GM21447 (cell line): ENCODE results near the gene ROM1.
"Not testable (repeated sequence)": the region's sequence is repeated elsewhere in the genome, so short reads cannot be mapped to it uniquely, and the experiment has no call there.

Source experiments
- ATAC-seq: cut with Tn5 transposase; IDR thresholded peaks from one replicate; pipeline ENCODE4 v1.9.1; 2021; ENCODE audit not compliant: unreplicated experiment

ROM1 gene

DNA sequence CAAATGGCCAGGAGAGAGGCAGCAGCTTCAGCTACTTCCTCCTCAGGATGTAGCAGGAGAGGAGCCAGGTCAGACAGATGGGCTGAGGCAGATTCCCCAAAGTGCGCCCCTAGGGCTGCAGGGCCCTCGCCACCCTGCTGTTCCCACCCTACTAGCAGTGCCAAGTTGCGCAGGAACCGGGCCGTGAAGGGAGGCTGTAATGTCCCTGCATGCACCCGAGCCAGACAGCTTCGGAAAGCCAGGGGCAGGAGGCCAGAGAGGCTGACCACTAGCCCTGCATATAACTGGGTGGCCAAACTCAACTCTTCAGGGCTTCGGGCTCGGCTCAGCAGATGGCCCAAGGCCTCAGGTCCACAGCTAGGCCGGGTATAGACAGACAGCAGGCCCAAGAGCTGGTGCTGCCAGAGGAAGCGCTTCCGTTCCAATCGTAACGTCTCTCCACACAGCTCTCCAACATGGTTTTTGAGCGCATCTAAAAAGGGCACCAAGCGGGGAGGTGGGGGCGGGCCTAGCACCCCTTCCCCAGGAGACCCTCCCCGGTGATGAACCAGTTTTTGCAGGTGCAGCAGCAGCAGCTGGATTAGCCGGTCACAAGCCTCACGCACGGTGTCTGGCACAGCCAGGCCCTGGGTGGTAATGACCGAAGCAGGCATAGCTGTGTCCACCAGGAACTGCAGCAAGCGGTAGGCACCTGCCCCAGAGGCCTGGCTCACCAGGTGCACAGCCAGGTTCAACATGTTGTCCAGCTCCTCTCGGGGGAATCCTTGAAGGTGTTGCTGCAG lies 35.3 kb downstream of the ROM1 start:
- no peak for ATAC-seq

DNA sequence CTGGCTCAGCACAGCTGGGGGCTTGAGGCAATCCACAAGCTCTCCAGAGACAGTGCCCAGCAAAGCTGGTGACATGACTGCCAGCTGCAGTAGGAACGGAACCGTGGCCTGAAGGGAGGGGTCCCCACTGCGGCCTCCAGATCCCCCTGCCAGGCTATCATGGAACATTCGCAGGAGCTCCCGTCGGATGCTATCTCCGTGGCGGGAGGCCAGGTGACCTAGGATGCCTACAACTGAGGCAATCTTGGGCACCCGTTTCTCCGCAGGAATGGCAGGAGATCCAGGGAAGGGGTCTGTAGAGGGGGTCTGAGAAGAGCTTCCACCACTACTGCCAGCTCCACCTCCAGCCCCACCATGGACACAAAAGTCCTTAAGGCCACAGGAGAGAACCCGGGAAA lies 35.9 kb downstream of the ROM1 start:
- ATAC-seq, result no peak

DNA sequence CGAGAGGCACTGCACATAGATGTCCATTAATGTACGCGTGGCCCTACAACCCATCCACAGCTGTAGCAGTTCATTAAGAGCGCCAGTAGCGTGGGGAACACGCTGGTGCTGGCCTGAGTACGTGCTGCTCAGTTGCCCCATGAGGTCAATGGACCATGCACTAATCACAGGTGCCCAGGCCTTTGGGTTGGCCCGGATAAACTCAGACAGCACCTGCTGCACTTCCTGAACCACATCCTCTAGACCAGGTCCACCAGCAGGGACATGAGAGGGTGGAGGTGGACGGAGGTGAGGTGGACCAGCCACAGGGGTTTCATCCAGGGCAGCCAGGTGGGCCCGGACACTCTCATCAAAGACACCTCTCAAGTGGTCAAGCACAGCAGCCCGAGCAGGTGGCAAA lies 36.4 kb downstream of the ROM1 start:
- no peak for ATAC-seq

DNA sequence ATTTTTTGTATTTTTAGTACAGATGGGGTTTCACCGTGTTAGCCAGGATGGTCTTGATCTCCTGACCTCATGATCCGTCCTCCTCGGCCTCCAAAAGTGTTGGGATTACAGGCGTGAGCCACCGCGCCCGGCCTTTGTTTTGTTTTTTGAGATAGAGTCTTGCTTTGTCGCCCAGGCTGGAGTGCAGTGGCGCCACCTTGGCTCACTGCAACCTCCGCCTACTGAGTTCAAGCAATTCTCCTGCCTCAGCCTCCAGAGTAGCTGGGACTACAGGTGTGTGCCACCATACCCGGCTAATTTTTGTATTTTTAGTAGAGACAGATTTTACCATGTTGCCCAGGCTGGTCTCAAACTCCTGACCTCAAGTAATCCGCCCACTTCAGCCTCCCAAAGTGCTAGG lies 37.2 kb downstream of the ROM1 start:
- ATAC-seq, result not testable (repeated sequence)

DNA sequence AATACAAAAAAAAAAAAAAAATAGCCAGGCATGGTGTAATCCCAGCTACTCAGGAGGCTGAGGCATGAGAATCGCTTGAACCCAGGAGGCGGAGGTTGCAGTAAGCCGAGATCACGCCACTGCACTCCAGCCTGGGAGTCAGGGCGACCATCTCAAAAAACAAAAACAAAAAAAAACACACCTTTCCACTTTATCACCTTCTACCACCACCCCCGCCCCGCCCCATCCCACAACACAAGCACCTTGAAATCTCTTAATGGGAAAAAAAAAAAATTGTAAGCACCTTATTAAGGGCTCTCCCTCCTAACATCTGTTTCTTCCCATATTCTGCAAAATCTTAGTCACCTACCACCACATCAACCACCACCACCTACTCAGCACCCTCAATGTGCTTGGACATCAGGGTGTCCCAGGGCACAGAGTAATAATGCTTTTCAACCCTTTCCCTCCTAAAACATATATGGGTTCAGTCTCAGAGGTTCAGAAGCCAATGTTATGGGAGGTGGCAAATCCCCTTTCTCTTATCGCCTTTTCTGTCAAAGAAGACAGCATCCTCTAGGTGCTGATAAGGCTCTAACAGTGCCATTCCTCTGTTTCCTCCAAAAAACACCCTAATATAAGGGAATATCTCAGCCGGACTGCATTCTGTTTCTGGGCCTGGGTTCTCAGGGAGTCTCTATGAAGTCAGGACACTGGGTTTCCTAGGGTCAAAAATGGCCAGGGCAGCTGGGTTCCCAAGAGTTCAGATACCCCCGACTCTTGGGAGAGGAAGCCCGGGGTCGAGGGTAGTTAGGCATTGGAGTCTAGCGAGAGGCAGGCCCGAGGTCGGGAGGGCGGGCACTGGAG lies 39.3 kb downstream of the ROM1 start:
- peak; percentile 11 for ATAC-seq

DNA sequence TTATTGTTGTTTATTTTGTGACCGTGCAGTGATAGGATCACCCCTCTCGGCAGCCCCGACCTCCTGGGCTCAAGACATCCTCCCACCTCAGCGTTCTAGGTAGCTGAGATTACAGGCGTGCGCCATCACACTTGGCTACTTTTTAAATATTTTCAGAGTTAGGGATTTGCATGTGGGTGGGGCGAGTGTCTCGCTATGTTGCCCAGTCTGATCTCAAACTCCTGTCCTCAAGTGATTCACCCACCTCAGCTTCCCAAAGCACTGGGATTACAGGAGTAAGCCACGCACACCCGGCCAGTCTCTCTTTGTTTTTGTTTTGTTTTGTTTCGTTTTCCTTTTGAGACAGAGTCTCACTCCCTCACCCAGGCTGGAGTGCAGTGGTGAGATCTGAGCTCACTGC lies 41.2 kb downstream of the ROM1 start:
- no peak for ATAC-seq

DNA sequence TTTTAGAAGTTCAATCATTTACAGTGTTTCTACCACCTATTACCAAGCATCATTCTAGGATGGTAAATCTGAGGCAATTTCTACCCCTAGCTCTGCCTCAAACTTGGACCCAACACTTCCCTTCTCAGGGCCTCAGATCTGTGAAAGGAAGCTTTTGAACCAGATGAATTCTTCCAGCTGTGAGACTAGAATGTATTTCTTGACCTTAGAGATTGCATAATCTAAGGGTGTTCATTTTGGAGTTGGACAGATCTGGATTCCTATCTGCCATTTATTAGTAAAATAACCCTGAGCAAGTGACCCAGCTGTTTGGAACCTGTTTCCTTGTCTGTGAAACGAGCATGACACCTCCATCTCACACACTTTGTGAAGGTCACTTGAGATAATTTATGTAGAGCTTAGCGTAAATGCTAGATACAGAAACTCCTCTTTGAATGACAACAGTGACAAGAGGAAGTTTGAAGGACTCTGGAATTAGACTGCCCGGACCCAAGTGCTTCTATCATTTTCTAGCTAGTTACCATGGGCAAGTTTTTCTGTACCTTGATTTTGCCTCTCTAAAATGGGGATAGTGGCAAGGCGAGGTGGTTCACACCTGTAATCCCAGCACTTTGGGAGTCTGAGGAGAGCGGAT lies 43.9 kb downstream of the ROM1 start:
- no peak for ATAC-seq

DNA sequence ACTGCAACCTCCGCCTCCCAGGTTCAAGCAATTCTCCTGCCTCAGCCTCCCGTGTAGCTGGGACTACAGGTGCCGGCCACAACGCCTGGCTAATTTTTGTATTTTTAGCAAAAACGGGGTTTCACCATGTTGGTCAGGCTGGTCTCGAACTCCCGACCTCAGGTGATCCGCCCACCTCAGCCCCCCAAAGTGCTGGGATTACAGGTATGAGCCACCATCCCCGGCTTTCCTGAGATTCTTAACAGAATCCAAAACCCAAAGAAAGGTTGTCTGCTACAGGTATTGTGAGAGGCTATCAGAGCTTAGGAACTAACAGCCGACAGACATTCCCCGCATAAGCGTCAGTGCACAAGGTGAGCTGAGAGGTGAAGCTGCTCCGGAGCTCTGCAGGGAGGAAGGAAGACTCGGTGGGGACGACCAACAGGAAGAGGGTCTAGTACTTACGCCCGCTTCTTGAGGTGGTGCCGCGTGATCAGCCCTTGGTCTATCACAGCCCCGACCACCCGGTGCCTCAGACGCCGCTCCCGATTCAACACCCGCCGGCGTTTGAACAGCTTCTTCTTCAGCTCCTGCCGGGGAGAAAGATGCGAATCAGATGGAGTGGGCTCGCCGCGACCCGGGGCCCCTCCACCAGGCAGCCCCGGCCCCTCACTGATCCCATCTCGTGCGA lies 51.5 kb downstream of the ROM1 start:
- ATAC-seq, result peak; percentile 28
